HCT116 (cell line): ENCODE measurements around the gene ADRA1B. TPM values are rescaled to one million over a fixed set of nuclear protein-coding genes. Genes with fewer than 3 reads are reported as not detected.

Experiments used
- ATAC-seq: fragments of 200-7000 bp; cut with Tn5 transposase; 2 replicates; pipeline ENCODE4 v1.9.1; 2020; ENCODE audit warnings: mild to moderate bottlenecking, moderate library complexity
- BruUV-seq: library from RNA; stranded (reverse); fragments of 400-500 nt; replicated peaks from 2 replicates; lab custom pipeline; 2021; lab: Mats Ljungman, UMichigan
- CTCF ChIA-PET: fragments of 300-600 bp; sonication (Branson Sonifier 250); formaldehyde crosslinking; loops from one replicate; lab custom pipeline; 2021; ENCODE audit warnings: antibody characterized with exemption; lab: Charles Lee
- POLR2A ChIA-PET: fragments of 300-600, 350-600 bp; sonication (Branson Sonifier 250); formaldehyde crosslinking; loops from one replicate; lab custom pipeline; 2021; ENCODE audit warnings: antibody characterized with exemption; lab: Charles Lee
- RAD21 ChIA-PET, 2 experiments: fragments of 300-600 bp; sonication (Branson Sonifier 250); formaldehyde crosslinking; loops; one replicate each; lab custom pipeline; 2023; ENCODE audit warnings: low total read pairs in 2 of 2; ENCODE audit not compliant: uncharacterized antibody in 2 of 2, unreplicated experiment in 2 of 2, low non-redundant PET in 1 of 2; lab: Charles Lee
- DNase-seq: peaks from one replicate; pipeline ENCODE4 v3.0.0-alpha.2; 2010; ENCODE audit warnings: low read depth, low spot score
- H2AFZ ChIP-seq: fragments of 200-600 bp; shearing (Covaris generic), sonication (generic); 2 replicates; pipeline ENCODE4 v1.6.1; 2017; ENCODE audit warnings: low read depth, mixed run types, mixed read lengths, antibody characterized with exemption, low read length; ENCODE audit not compliant: poor library complexity, severe bottlenecking
- H3K27ac ChIP-seq: 2 replicates; pipeline ENCODE4 v1.5.1; 2012; ENCODE audit warnings: low read depth, low read length
- H3K27me3 ChIP-seq: fragments of 200-600 bp; sonication (generic); 2 replicates; pipeline ENCODE4 v1.6.1; 2016; ENCODE audit warnings: mixed run types, low read length, mixed read lengths; ENCODE audit not compliant: insufficient read depth
- H3K36me3 ChIP-seq, 2 experiments: fragments of 200-500 bp in 1 of 2; fragments of 200-600 bp in 1 of 2; sonication (Bioruptor generic) in 1 of 2; sonication (generic) in 1 of 2; 2 replicates each; pipeline versions ENCODE4 v1.5.1 to v1.6.1; 2014 to 2016; ENCODE audit warnings: low read length in 2 of 2, inconsistent platforms in 1 of 2, mixed read lengths in 1 of 2, mixed run types in 1 of 2; ENCODE audit not compliant: insufficient read depth in 2 of 2, control insufficient read depth in 1 of 2
- H3K4me1 ChIP-seq, 2 experiments: fragments of 200-600 bp in 1 of 2; sonication (generic) in 1 of 2; 2 replicates each; pipeline versions ENCODE4 v1.5.1 to v1.6.1; 2012 to 2017; ENCODE audit warnings: low read length in 2 of 2, inconsistent platforms in 1 of 2, mild to moderate bottlenecking in 1 of 2, mixed read lengths in 1 of 2, mixed run types in 1 of 2, moderate library complexity in 1 of 2; ENCODE audit not compliant: insufficient read depth in 2 of 2, control insufficient read depth in 1 of 2
- H3K4me2 ChIP-seq: fragments of 200-600 bp; sonication (generic); 2 replicates; pipeline ENCODE4 v1.6.1; 2017; ENCODE audit warnings: mixed run types, low read length, mixed read lengths
- H3K4me3 ChIP-seq, 2 experiments: fragments of 200-600 bp in 1 of 2; sonication (generic) in 1 of 2; replicated peaks in 1 of 2; 2 replicates each; pipeline ENCODE4 v1.5.1; 2011 to 2016; ENCODE audit warnings: low read length in 2 of 2, control low read depth in 1 of 2, low read depth in 1 of 2, mild to moderate bottlenecking in 1 of 2, mixed read lengths in 1 of 2, mixed run types in 1 of 2
- H3K79me2 ChIP-seq: fragments of 200-600 bp; sonication (generic); 2 replicates; pipeline ENCODE4 v1.6.1; 2017; ENCODE audit warnings: mild to moderate bottlenecking, mixed run types, low read length, moderate library complexity, mixed read lengths; ENCODE audit not compliant: insufficient read depth
- H3K9ac ChIP-seq: fragments of 200-600 bp; sonication (generic); 2 replicates; pipeline ENCODE4 v1.6.1; 2016; ENCODE audit warnings: low read length, mixed read lengths
- H3K9me2 ChIP-seq: fragments of 200-600 bp; sonication (generic), shearing (Covaris generic); 2 replicates; pipeline ENCODE4 v1.6.1; 2017; ENCODE audit warnings: mixed run types, mild to moderate bottlenecking, moderate library complexity; ENCODE audit not compliant: insufficient read depth
- H3K9me3 ChIP-seq, 2 experiments: fragments of 200-500 bp in 1 of 2; fragments of 200-600 bp in 1 of 2; sonication (Bioruptor generic) in 1 of 2; sonication (generic) in 1 of 2; 2 replicates each; pipeline ENCODE4 v1.6.1; 2014 to 2017; ENCODE audit warnings: low read length in 2 of 2, mixed read lengths in 2 of 2, inconsistent platforms in 1 of 2, low read depth in 1 of 2, mild to moderate bottlenecking in 1 of 2, mixed run types in 1 of 2, moderate library complexity in 1 of 2; ENCODE audit not compliant: control insufficient read depth in 1 of 2, insufficient read depth in 1 of 2
- H4K20me1 ChIP-seq: fragments of 200-600 bp; sonication (generic), shearing (Covaris generic); 2 replicates; pipeline ENCODE4 v1.6.1; 2017; ENCODE audit warnings: mixed run types, mild to moderate bottlenecking, moderate library complexity; ENCODE audit not compliant: insufficient read depth
- ATF3 ChIP-seq: IDR thresholded peaks from 2 replicates; pipeline ENCODE4 v1.6.1; 2012
- CBX3 ChIP-seq: IDR thresholded peaks from 2 replicates; pipeline ENCODE4 v1.6.1; 2012; ENCODE audit warnings: low read depth
- CEBPB ChIP-seq: IDR thresholded peaks from 2 replicates; pipeline ENCODE4 v1.6.1; 2012; ENCODE audit warnings: low read depth
- CTCF ChIP-seq, 3 experiments: fragments of 200-600 bp in 1 of 3; sonication (generic) in 1 of 3; IDR thresholded peaks in 2 of 3; conservative IDR thresholded peaks in 1 of 3; 2 replicates each; pipeline ENCODE4 v1.5.1; 2012 to 2017; ENCODE audit warnings: low read depth in 2 of 3, low read length in 2 of 3, antibody characterized with exemption in 1 of 3, borderline replicate concordance in 1 of 3, control low read depth in 1 of 3, mild to moderate bottlenecking in 1 of 3, mixed read lengths in 1 of 3, mixed run types in 1 of 3, moderate library complexity in 1 of 3; ENCODE audit not compliant: insufficient read depth in 1 of 3
- EGR1 ChIP-seq: IDR thresholded peaks from 2 replicates; pipeline ENCODE4 v1.6.1; 2012; ENCODE audit warnings: low read depth
- ELF1 ChIP-seq: IDR thresholded peaks from 2 replicates; pipeline ENCODE4 v1.6.1; 2012; ENCODE audit warnings: low read depth, borderline replicate concordance
- EZH2phosphoT487 ChIP-seq: fragments of 200-600 bp; IDR thresholded peaks from 2 replicates; pipeline ENCODE4 v1.6.1; 2018; ENCODE audit warnings: antibody characterized with exemption, borderline replicate concordance
- FOSL1 ChIP-seq: IDR thresholded peaks from 2 replicates; pipeline ENCODE4 v1.6.1; 2012; ENCODE audit warnings: low read depth
- JUND ChIP-seq: IDR thresholded peaks from 2 replicates; pipeline ENCODE4 v1.6.1; 2012
- RAD21 ChIP-seq: IDR thresholded peaks from 2 replicates; pipeline ENCODE4 v1.6.1; 2012; ENCODE audit warnings: low read depth, mild to moderate bottlenecking
- SIN3A ChIP-seq: IDR thresholded peaks from 2 replicates; pipeline ENCODE4 v1.6.1; 2012; ENCODE audit warnings: low read depth
- TCF7L2 ChIP-seq: IDR thresholded peaks from 2 replicates; pipeline ENCODE4 v1.7.0; 2011; ENCODE audit warnings: borderline replicate concordance, inconsistent platforms; ENCODE audit not compliant: insufficient read depth, insufficient read length; ENCODE audit errors: extremely low read depth
- YY1 ChIP-seq: IDR thresholded peaks from 2 replicates; pipeline ENCODE4 v1.6.1; 2011; ENCODE audit warnings: low read length, low read depth, moderate library complexity, mild to moderate bottlenecking; ENCODE audit not compliant: insufficient replicate concordance; ENCODE audit errors: extremely low read depth
- ZBTB33 ChIP-seq: IDR thresholded peaks from 2 replicates; pipeline ENCODE4 v1.6.1; 2011; ENCODE audit warnings: mild to moderate bottlenecking, low read length, moderate library complexity; ENCODE audit not compliant: insufficient replicate concordance; ENCODE audit errors: extremely low read depth
- ZNF274 ChIP-seq: fragments of 200-500 bp; sonication (Bioruptor generic); IDR thresholded peaks from 2 replicates; pipeline ENCODE4 v1.6.1; 2014; ENCODE audit warnings: mild to moderate bottlenecking, low read depth, low read length, inconsistent platforms
- intact Hi-C: fragments of 100-400 bp; cut with micrococcal nuclease; formaldehyde crosslinking; loops from 2 replicates; pipeline ENCODE4 v1.10.0; 2022
- total RNA-seq: library from RNA; stranded (reverse); gene quantifications from one replicate; pipeline ENCODE4 v1.2.1, GENCODE V29; 2021; ENCODE audit not compliant: unreplicated experiment

ADRA1B gene
- total RNA-seq, 1 experiment from 2014 or later: not detected

- Histone ChIP-seq H3K9ac (no peak overlapping the region), H4K20me1 (no peaks in the 10 kb centered on the region), H3K36me3 (no peaks in the 10 kb centered on the region), H3K4me2 (no peak overlapping the region), H3K27ac (no peak overlapping the region), H3K4me3 (no peak overlapping the region), H3K27me3 (no peaks in the 10 kb centered on the region), H3K9me3 (no peaks in the 10 kb centered on the region), H3K9me2 (no peaks in the 10 kb centered on the region), H3K4me1 (peaks cover 4 to 14% of the 10 kb centered on the region in 2 experiments), H3K79me2 (no peaks in the 10 kb centered on the region), H2AFZ (no peak overlapping the region)
- BruUV-seq: no TSS peak
- POLR2A ChIA-PET: no interaction called here
- no peak for DNase-seq
- RAD21 ChIA-PET: no interaction called here
- CTCF ChIA-PET: no interaction called here
- ATAC-seq: no peak
- TF ChIP-seq SIN3A (no peak), TCF7L2 (no peak), RAD21 (no peak), ELF1 (no peak), ATF3 (no peak), EZH2phosphoT487 (no peak), YY1 (no peak), ZBTB33 (no peak), CEBPB (no peak), JUND (no peak), FOSL1 (no peak), EGR1 (no peak), CBX3 (no peak), CTCF (IDR thresholded peaks at IDR 0.05 in 2 of 3, conservative IDR thresholded peaks at IDR 0.05 in 1 of 3; ENCODE audit: borderline replicate concordance in 1 of 3, insufficient read depth in 1 of 3, low read depth in 2 of 3, low read length in 2 of 3) (no peak), ZNF274 (no peak)
- intact Hi-C loops: no loop called here
Measured at GRCh38 chr5:159929176-159929575, 12.9 kb downstream of the ADRA1B start.
